Measurements from ENCODE around the gene AP3M1.

GRCh38 chr10:74096777-74097176, 53.9 kb downstream of the AP3M1 start:
- TF ChIP-seq, protein P1, sequence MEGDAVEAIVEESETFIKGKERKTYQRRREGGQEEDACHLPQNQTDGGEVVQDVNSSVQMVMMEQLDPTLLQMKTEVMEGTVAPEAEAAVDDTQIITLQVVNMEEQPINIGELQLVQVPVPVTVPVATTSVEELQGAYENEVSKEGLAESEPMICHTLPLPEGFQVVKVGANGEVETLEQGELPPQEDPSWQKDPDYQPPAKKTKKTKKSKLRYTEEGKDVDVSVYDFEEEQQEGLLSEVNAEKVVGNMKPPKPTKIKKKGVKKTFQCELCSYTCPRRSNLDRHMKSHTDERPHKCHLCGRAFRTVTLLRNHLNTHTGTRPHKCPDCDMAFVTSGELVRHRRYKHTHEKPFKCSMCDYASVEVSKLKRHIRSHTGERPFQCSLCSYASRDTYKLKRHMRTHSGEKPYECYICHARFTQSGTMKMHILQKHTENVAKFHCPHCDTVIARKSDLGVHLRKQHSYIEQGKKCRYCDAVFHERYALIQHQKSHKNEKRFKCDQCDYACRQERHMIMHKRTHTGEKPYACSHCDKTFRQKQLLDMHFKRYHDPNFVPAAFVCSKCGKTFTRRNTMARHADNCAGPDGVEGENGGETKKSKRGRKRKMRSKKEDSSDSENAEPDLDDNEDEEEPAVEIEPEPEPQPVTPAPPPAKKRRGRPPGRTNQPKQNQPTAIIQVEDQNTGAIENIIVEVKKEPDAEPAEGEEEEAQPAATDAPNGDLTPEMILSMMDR (conservative IDR thresholded peaks at IDR 0.05 in 1 of 2, IDR thresholded peaks at IDR 0.05 in 1 of 2; ENCODE audit: low read depth in 1 of 2, low read length in 2 of 2), result no peak
- TF ChIP-seq EZH2 (IDR thresholded peaks at IDR 0.05; ENCODE audit: low read length, missing control alignments), result no peak
